Measurements from ENCODE around the gene PUS7L. TPM values are rescaled to one million over a fixed set of nuclear protein-coding genes. Genes with fewer than 3 reads are reported as not detected.

Gene PUS7L
- total RNA-seq, 1 donor from 2014 or later, result 14.4 TPM

DNA sequence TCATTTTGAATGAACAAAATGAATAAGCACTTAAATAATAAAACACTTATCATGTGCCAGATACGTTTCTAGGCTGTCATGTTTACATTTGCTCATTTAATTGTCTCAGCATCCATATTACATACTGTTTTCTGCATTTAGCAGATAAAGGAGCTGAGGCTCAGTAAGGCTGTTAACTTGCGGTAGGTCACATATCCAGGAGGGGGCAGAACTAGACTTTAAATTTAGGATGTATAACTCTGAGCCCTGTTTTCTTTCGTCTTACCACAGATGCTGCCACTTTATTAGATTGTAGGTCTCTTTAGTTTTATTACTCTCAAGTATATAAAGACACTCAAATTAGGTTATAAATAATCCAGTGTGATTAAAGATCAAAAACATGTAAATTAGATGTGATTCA, 17.9 kb upstream of the PUS7L start:
- Mint-ChIP-seq H3K27me3 (no peaks in the 10 kb centered on the region), H3K9me3 (ENCODE audit: low read depth) (no peaks in the 10 kb centered on the region), H3K4me1 (ENCODE audit: low read depth) (no peaks in the 10 kb centered on the region), H3K36me3 (ENCODE audit: insufficient read depth) (no peaks in the 10 kb centered on the region), H3K4me3 (ENCODE audit: low read depth) (no peak overlapping the region), H3K27ac (no peak overlapping the region)
- TF ChIP-seq, protein P1, sequence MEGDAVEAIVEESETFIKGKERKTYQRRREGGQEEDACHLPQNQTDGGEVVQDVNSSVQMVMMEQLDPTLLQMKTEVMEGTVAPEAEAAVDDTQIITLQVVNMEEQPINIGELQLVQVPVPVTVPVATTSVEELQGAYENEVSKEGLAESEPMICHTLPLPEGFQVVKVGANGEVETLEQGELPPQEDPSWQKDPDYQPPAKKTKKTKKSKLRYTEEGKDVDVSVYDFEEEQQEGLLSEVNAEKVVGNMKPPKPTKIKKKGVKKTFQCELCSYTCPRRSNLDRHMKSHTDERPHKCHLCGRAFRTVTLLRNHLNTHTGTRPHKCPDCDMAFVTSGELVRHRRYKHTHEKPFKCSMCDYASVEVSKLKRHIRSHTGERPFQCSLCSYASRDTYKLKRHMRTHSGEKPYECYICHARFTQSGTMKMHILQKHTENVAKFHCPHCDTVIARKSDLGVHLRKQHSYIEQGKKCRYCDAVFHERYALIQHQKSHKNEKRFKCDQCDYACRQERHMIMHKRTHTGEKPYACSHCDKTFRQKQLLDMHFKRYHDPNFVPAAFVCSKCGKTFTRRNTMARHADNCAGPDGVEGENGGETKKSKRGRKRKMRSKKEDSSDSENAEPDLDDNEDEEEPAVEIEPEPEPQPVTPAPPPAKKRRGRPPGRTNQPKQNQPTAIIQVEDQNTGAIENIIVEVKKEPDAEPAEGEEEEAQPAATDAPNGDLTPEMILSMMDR (IDR thresholded peaks at IDR 0.05; ENCODE audit: unreplicated experiment), result peak; percentile 62
- DNase-seq (ENCODE audit: low spot score, unreplicated experiment), result no peak

DNA sequence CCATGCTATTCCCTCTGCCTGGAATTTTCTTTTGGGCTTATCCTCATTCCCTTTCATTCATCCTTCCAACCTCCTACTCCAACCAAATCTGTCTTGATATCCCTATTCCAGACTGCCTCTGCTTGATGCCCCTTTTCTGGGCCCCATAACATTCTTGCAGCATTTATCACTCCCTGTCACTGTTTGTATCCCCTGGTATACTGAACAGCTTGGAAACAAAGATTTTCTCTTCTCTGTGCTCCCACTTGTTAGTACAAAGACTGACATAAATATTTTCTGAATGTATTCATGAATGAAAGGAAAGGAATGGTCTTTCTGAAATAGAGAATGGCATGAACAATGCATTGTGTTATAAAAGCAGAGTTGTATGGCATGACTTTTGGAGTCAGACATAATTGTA, 7.7 kb upstream of the PUS7L start:
- H3K9me3 Mint-ChIP-seq (ENCODE audit: low read depth), result no peaks in the 10 kb centered on the region
- TF ChIP-seq, protein P1 (IDR thresholded peaks at IDR 0.05; ENCODE audit: unreplicated experiment), result no peak
- no peak overlapping the region for H3K27ac Mint-ChIP-seq
- H3K27me3 Mint-ChIP-seq, result no peaks in the 10 kb centered on the region
- H3K4me1 Mint-ChIP-seq (ENCODE audit: low read depth), result no peaks in the 10 kb centered on the region
- peaks cover 5% of the 10 kb centered on the region for H3K36me3 Mint-ChIP-seq (ENCODE audit: insufficient read depth)
- no peak for DNase-seq (ENCODE audit: low spot score, unreplicated experiment)
- H3K4me3 Mint-ChIP-seq (ENCODE audit: low read depth), result no peak overlapping the region

DNA sequence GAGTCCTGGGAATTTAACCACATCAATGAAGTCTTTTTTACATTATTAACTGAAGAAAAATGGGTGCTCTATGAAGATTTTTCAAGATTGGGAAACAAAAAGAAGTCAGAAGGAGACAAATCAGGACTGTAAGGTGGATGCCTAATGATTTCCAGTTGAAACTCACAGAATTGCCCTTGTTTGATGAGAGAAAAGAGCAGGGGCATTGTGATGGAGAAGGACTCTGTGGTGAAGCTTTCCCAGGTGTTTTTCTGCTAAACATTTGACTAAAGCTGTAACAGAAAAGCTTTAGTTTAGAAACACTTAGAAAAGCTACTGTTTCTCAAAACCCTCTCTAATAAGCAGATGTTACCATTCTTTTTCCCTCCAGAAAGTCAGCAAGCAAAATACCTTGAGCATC, 5.9 kb upstream of the PUS7L start:
- H3K27ac Mint-ChIP-seq, result no peak overlapping the region
- no peaks in the 10 kb centered on the region for H3K9me3 Mint-ChIP-seq (ENCODE audit: low read depth)
- H3K36me3 Mint-ChIP-seq (ENCODE audit: insufficient read depth), result no peaks in the 10 kb centered on the region
- no peak for DNase-seq (ENCODE audit: low spot score, unreplicated experiment)
- no peaks in the 10 kb centered on the region for H3K27me3 Mint-ChIP-seq
- TF ChIP-seq, protein P1 (IDR thresholded peaks at IDR 0.05; ENCODE audit: unreplicated experiment), result no peak
- H3K4me3 Mint-ChIP-seq (ENCODE audit: low read depth), result no peak overlapping the region
- H3K4me1 Mint-ChIP-seq (ENCODE audit: low read depth), result peaks cover 4% of the 10 kb centered on the region

DNA sequence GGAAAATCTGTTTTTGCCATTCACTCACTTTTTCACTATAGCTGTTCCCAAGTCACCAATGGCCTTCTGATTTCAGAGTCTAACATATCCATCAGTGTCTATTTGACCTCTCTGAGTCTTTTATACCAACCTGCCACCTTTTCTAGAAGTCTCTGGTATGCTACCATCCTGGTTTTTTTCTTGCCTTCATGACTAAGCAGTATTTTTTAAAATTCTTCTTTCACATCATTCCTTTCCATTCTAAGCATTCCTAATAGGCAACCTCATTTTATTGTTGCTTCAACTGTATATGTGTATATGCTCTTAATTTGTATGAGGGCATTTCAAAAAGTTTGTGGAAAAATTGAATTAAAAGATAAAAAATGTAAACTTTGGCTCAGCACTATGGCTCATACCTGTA, 5.2 kb upstream of the PUS7L start:
- Mint-ChIP-seq H3K9me3 (ENCODE audit: low read depth) (no peaks in the 10 kb centered on the region), H3K27ac (no peak overlapping the region), H3K27me3 (no peaks in the 10 kb centered on the region), H3K36me3 (ENCODE audit: insufficient read depth) (no peaks in the 10 kb centered on the region), H3K4me3 (ENCODE audit: low read depth) (no peak overlapping the region), H3K4me1 (ENCODE audit: low read depth) (peaks cover 4% of the 10 kb centered on the region)
- TF ChIP-seq, protein P1 (IDR thresholded peaks at IDR 0.05; ENCODE audit: unreplicated experiment), result no peak
- DNase-seq (ENCODE audit: low spot score, unreplicated experiment), result no peak

DNA sequence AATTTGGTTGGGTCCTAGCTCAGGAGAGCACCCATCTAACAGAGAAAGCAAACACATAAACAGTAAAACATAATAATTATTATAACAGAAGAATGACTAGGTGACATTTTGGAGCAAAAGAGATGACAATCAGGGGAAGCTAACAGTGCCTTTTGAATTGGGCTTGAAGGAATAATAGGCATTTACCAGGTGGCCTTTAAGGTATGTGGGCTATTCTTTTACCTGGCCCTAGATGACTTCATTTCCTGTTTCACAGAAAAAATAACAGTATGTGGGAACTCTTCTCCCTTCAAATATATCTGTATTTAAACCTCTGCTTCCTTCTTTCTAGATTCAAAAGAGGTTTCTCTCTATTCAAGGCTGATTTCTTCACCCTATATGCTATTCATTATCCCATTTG, 4.0 kb upstream of the PUS7L start:
- DNase-seq (ENCODE audit: low spot score, unreplicated experiment), result no peak
- no peak overlapping the region for H3K27ac Mint-ChIP-seq
- H3K4me3 Mint-ChIP-seq (ENCODE audit: low read depth), result no peak overlapping the region
- H3K36me3 Mint-ChIP-seq (ENCODE audit: insufficient read depth), result no peaks in the 10 kb centered on the region
- TF ChIP-seq, protein P1 (IDR thresholded peaks at IDR 0.05; ENCODE audit: unreplicated experiment), result no peak
- no peaks in the 10 kb centered on the region for H3K27me3 Mint-ChIP-seq
- peaks cover 8% of the 10 kb centered on the region for H3K4me1 Mint-ChIP-seq (ENCODE audit: low read depth)
- no peaks in the 10 kb centered on the region for H3K9me3 Mint-ChIP-seq (ENCODE audit: low read depth)
